Tibial nerve (tissue), 4 donors: ENCODE data around the gene FYCO1.

ENCODE experiments used
- CTCF ChIP-seq, 5 experiments: fragments of 200-600 bp in 3 of 5; fragments of 450-650 bp in 2 of 5; sonication (generic) in 3 of 5; IDR thresholded peaks; one replicate each; pipeline ENCODE4 v1.5.1; 2016 to 2019; ENCODE audit warnings: antibody characterized with exemption in 5 of 5, mild to moderate bottlenecking in 3 of 5, moderate library complexity in 2 of 5
- EP300 ChIP-seq, 2 donors: sonication (generic); formaldehyde crosslinking; IDR thresholded peaks; one replicate each; pipeline ENCODE4 v1.6.1; 2017; ENCODE audit warnings: antibody characterized with exemption in 2 of 2, mild to moderate bottlenecking in 1 of 2
- POLR2A ChIP-seq, 2 donors: fragments of 450-650 bp; IDR thresholded peaks; one replicate each; pipeline ENCODE4 v1.6.1; 2017; ENCODE audit warnings: antibody characterized with exemption in 2 of 2, mild to moderate bottlenecking in 2 of 2, moderate library complexity in 2 of 2

- TF ChIP-seq POLR2A (IDR thresholded peaks at IDR 0.05) = no peak
- TF ChIP-seq CTCF (IDR thresholded peaks at IDR 0.05) = no peak
- TF ChIP-seq EP300 (IDR thresholded peaks at IDR 0.05) = no peak
Measured at GRCh38 chr3:45976191-45977091, 19.2 kb downstream of the FYCO1 start.
